KOPT-K1 (cell line): ENCODE measurements around the gene NEUROD1.

ENCODE experiments used
- H3K27ac ChIP-seq: fragments of 200-600 bp; sonication (generic); 2 replicates; pipeline ENCODE4 v1.5.1; 2016; ENCODE audit warnings: antibody characterized with exemption, mild to moderate bottlenecking, low read depth, low read length; ENCODE audit not compliant: poor library complexity, severe bottlenecking
- H3K36me3 ChIP-seq: fragments of 200-600 bp; sonication (generic); 2 replicates; pipeline ENCODE4 v1.5.1; 2017; ENCODE audit warnings: antibody characterized with exemption, mild to moderate bottlenecking, low read length, moderate library complexity; ENCODE audit not compliant: insufficient read depth
- H3K9me3 ChIP-seq: fragments of 200-600 bp; sonication (generic); 2 replicates; pipeline ENCODE4 v1.5.1; 2017; ENCODE audit warnings: antibody characterized with exemption, low read length, mild to moderate bottlenecking; ENCODE audit not compliant: insufficient read depth, poor library complexity, severe bottlenecking

The NEUROD1 gene

GRCh38 chr2:181683518-181684453, 3.5 kb upstream of the NEUROD1 start:
- Histone ChIP-seq H3K27ac (no peak overlapping the region), H3K9me3 (peaks cover 38% of the 10 kb centered on the region), H3K36me3 (no peaks in the 10 kb centered on the region)

GRCh38 chr2:181682795-181683517, 2.6 kb upstream of the NEUROD1 start:
- peaks cover 38% of the 10 kb centered on the region for H3K9me3 ChIP-seq
- no peak overlapping the region for H3K27ac ChIP-seq

GRCh38 chr2:181682026-181682789, 1.9 kb upstream of the NEUROD1 start:
- H3K36me3 ChIP-seq: no peaks in the 10 kb centered on the region
- H3K9me3 ChIP-seq: peaks cover 38% of the 10 kb centered on the region
- H3K27ac ChIP-seq: no peak overlapping the region

More at GRCh38 chr2:181682795-181683517, 2.6 kb upstream of the NEUROD1 start:
- no peaks in the 10 kb centered on the region for H3K36me3 ChIP-seq

- no peak overlapping the region for H3K27ac ChIP-seq
- peaks cover 38% of the 10 kb centered on the region for H3K9me3 ChIP-seq
- no peaks in the 10 kb centered on the region for H3K36me3 ChIP-seq
Observed at GRCh38 chr2:181680937-181681811, 857 bp upstream of the NEUROD1 start.

GRCh38 chr2:181679544-181679979, 755 bp downstream of the NEUROD1 start:
- Histone ChIP-seq H3K9me3 (peaks cover 36% of the 10 kb centered on the region), H3K36me3 (no peaks in the 10 kb centered on the region), H3K27ac (no peak overlapping the region)

- Histone ChIP-seq H3K36me3 (no peaks in the 10 kb centered on the region), H3K9me3 (peaks cover 31% of the 10 kb centered on the region), H3K27ac (no peak overlapping the region)
Observed at GRCh38 chr2:181678861-181679543, 1.3 kb downstream of the NEUROD1 start.

- Histone ChIP-seq H3K36me3 (no peaks in the 10 kb centered on the region), H3K9me3 (peaks cover 24% of the 10 kb centered on the region), H3K27ac (no peak overlapping the region)
Observed at GRCh38 chr2:181677912-181678586, 2.3 kb downstream of the NEUROD1 start.

- Histone ChIP-seq H3K36me3 (no peaks in the 10 kb centered on the region), H3K27ac (no peak overlapping the region), H3K9me3 (peaks cover under 1% of the 10 kb centered on the region)
Observed at GRCh38 chr2:181675254-181675653, 5.1 kb downstream of the NEUROD1 start.

GRCh38 chr2:181674461-181674860, 5.9 kb downstream of the NEUROD1 start:
- no peak overlapping the region for H3K27ac ChIP-seq
- H3K36me3 ChIP-seq: no peaks in the 10 kb centered on the region
- H3K9me3 ChIP-seq: no peaks in the 10 kb centered on the region

- no peaks in the 10 kb centered on the region for H3K9me3 ChIP-seq
- H3K36me3 ChIP-seq: no peaks in the 10 kb centered on the region
- H3K27ac ChIP-seq: no peak overlapping the region
Observed at GRCh38 chr2:181673173-181673572, 7.1 kb downstream of the NEUROD1 start.

- Histone ChIP-seq H3K9me3 (no peaks in the 10 kb centered on the region), H3K27ac (no peak overlapping the region), H3K36me3 (no peaks in the 10 kb centered on the region)
Observed at GRCh38 chr2:181672255-181673008, 7.9 kb downstream of the NEUROD1 start.

GRCh38 chr2:181670632-181671031, 9.7 kb downstream of the NEUROD1 start:
- no peaks in the 10 kb centered on the region for H3K36me3 ChIP-seq

GRCh38 chr2:181667234-181667633, 13.1 kb downstream of the NEUROD1 start:
- peaks cover 21% of the 10 kb centered on the region for H3K9me3 ChIP-seq
- no peaks in the 10 kb centered on the region for H3K36me3 ChIP-seq
- no peak overlapping the region for H3K27ac ChIP-seq

More at GRCh38 chr2:181670632-181671031, 9.7 kb downstream of the NEUROD1 start:
- Histone ChIP-seq H3K9me3 (peaks cover 13% of the 10 kb centered on the region), H3K27ac (no peak overlapping the region)
